A549 treated with AZD9567 at 1 μM for 4 hours (cell line): ENCODE results near the gene KCNT1. TPM values are rescaled to one million over a fixed set of nuclear protein-coding genes. Genes with fewer than 3 reads are reported as not detected.

ENCODE experiments used
- total RNA-seq: library from RNA; stranded (reverse); fragments of 200-300 nt; extraction: Qiagen RNA extraction; gene quantifications from 5 replicates; pipeline ENCODE4 v1.2.3, GENCODE V29; 2022; ENCODE audit not compliant: insufficient read depth

Gene KCNT1
- not detected in 5 replicates for total RNA-seq

GRCh38 chr9:135701959-135702721, at the start of gene KCNT1:
Gene KCNT1, plus strand, starts transcription at chr9:135702185. Its CDS starts 74 bp downstream, at chr9:135702259.

GRCh38 chr9:135662758-135663450, 39.1 kb upstream of the KCNT1 start, which contains the start of gene LCN9:
Gene LCN9, plus strand, starts transcription at chr9:135663309. Its CDS starts 13 bp downstream, at chr9:135663322.

GRCh38 chr9:135699440-135699839, 2.5 kb upstream of the KCNT1 start, which contains the start of gene SOHLH1:
Gene SOHLH1, minus strand, starts transcription at chr9:135699481. Its CDS starts 14 bp downstream, at chr9:135699467.

Other genes starting within 250 kb of the KCNT1 start
- gene PPP1R26, start 222.4 kb upstream of the KCNT1 start, total RNA-seq: 13.7 to 19.5 TPM (median 18.8 TPM) in 5 replicates
- 110 to 136 TPM (median 129 TPM) in 5 replicates for gene MRPS2, start 201.5 kb upstream of the KCNT1 start, total RNA-seq
- not detected in 5 replicates for gene LCN1, start 180.7 kb upstream of the KCNT1 start, total RNA-seq
- 0.17 to 0.19 TPM in 2 of 5 replicates, not detected in the others for gene OBP2A, start 156.1 kb upstream of the KCNT1 start, total RNA-seq
- 0.36 to 0.54 TPM (median 0.48 TPM) in 4 of 5 replicates, not detected in the other for gene PAEP, start 140.4 kb upstream of the KCNT1 start, total RNA-seq
- not detected in 5 replicates for gene GLT6D1, start 62.6 kb upstream of the KCNT1 start, total RNA-seq
- gene LCN9, start 38.9 kb upstream of the KCNT1 start, total RNA-seq: not detected in 5 replicates
- 0.06 TPM in 1 of 5 replicates, not detected in the others for gene SOHLH1, start 2.7 kb upstream of the KCNT1 start, total RNA-seq
- gene CAMSAP1, start 205.4 kb downstream of the KCNT1 start, total RNA-seq: 20.0 to 22.6 TPM (median 21.0 TPM) in 5 replicates